ENCODE measurements around the gene MINDY3.

MINDY3 gene

DNA sequence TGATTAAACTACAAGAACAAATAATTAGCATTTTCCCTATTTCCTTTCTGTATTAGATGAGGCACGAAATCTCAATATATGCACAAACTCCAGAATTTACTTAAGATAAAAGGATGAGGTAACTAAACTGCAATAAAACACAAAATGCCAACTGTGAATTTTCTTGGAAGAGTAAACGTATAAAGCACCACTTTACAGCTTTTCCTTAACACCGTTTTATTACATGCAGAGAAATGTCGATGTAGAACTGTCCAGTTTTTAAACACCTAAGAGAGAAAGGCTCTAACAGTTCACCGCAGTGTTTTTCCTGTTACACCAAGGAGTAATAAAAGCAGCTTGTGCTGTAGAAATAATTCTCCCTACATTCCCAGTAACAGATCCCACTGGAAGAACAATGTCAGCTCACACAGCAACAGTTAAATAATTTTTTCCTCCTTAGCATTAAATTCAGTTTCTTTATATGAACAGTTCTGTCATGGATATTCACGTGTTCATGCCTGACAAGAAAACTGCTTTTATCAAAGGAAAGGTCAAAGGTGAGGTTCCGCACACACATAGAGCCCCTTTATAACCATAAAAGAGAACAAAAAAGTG lies 52.0 kb downstream of the MINDY3 start:
- no peak for DNase-seq (ENCODE audit: low read depth in 3 of 3, low spot score in 1 of 3)

DNA sequence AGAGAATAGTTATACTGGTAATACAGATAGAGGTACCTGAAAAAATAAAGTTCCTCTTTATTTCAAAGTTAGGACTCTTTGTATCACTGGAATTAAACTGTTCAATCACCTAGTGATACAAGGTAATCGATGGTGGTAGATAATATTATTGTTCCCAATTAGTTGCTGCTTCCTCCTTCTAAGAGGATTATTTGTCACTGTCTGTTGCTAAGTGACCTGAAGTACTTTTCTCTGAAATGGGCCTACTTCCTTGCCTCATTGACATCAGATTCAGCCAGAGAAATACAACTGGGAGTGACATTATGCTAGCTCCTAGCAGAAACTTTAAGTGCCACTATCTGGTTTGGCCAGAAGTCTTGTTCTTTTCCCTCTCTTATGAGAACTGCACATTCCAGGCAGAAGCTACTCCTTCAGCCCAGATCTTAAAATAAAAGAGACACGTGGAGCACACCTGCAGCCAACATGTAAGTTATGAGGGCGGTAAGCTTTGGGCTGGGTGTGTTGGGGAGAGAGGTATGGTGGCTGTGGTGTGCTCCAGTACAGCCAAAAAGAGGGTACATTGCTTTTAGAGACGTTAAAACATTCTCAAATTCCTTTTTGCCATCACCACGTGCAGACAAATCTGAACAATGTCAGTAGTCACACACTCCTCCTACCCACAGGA lies 54.8 kb downstream of the MINDY3 start:
- no peak for DNase-seq (ENCODE audit: low read depth in 3 of 3, low spot score in 1 of 3)

DNA sequence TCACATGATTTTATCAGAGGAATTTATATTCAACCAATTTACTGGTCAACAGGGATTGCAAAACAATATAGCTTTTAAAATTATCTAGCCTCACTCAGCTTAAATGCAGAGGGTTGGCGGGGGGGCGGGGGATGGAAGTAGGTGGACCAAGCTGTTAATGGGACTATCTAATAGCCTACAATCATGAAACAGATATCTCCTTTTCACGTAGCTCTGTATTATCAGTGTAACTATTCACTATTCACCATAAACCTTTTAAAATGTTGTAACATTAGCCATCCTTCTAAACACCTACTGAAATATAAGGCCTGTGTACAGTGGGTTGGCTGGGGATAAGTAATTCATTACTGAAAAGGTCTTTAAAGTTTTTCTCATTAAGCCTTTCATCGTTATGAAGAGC lies 56.2 kb downstream of the MINDY3 start:
- no peak for DNase-seq (ENCODE audit: low read depth in 3 of 3, low spot score in 1 of 3)

DNA sequence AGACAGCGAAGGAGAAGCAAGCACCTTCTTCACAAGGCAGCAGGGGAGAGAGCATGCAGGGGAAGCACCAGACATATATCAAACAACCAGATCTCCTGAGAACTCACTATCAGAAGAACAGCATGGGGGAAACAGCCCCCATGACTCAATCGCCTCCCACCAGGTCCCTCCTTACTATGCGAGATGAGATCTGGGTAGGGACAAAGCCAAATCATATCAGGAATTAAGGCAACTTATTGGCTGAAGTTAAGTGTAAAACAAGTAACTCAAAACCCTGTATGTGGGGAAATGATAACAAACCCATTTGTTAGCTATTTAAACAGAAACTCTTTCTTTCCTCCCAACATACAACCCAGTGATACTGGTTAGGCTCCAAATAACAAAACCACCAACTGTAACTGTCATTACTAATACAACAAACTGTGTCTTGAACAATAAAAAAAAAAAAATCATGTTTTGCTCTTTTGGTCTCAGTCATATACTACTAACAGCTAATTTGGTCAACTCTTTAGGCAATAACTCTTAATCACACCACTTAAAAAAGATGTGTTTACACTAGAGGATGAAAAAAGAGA lies 57.8 kb downstream of the MINDY3 start:
- DNase-seq (ENCODE audit: low read depth in 3 of 3, low spot score in 1 of 3), result no peak

DNA sequence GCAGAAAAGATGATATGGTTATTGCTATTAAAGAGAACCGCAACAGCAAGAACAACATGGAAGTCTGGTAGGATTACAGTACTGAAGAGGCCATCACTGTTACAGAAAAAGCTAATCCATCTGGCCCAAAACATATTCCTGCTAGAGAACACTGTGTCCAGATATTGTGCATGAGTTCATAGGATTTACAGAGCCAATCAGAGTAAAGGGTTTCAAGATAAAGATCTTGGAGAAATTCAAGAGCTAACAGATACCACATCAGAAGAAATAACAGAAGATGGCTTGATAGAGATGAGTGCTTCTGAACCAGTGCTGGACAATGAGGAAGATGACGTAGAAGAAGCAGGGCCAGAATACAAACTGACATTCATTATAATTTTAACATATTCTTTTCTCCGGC lies 58.7 kb downstream of the MINDY3 start:
- no peak for DNase-seq (ENCODE audit: low read depth in 3 of 3, low spot score in 1 of 3)

DNA sequence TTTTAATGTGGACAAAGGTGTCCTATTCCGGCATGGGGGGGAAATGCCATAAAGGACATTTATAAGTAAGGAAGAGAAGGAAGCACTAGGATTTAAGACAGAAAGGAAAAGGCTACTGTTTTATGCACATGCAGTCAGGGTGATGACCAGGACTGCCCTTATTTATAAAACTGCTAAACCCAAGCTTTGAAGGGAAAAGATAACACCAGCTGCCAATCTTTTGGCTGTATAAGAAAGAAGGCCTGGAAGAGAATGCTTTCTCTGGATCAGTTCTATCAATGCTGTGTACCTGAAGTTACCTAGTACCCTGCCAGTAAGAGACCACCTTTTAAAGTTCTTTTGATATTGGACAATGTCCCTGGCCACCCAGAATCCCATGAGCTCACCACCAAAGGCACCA lies 59.2 kb downstream of the MINDY3 start:
- no peak for DNase-seq (ENCODE audit: low read depth in 3 of 3, low spot score in 1 of 3)

DNA sequence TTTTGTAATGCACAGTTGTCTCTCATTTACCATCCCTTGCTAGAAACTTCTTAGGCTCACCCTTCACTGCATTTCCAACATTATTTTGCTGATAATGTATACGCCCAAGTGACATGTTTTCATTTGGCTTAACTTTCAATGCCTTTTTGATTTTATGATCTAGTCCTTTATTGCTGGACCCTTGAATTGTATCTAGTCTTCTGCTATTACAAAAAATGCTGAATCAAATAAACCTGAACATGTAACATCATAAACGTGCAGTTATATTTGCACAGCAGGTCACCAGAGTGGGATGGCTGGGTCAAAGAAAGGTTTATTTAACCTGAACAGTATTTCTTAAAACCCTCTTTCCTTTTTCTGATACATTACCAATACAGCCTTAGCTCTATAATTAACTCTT lies 63.0 kb downstream of the MINDY3 start:
- no peak for DNase-seq (ENCODE audit: low read depth in 3 of 3, low spot score in 1 of 3)

DNA sequence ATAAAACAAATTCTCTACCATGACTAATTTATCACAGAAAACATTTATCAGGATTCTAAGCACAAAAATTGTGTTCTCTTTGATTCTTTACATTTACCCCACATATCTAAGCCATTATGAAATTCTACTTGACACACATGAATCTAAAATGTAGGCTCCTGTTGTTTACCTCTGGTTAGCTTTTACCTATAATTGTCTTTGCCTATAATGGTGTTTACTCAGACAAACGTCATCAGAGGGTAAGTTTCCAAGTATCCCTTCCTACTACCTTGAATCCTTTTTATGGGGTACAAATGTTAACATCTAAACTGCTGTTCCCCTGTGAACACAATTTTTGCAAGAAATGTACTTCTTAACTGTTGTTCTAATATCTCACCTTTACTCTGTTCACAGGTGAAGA lies 63.5 kb downstream of the MINDY3 start:
- DNase-seq (ENCODE audit: low read depth in 3 of 3, low spot score in 1 of 3), result no peak

DNA sequence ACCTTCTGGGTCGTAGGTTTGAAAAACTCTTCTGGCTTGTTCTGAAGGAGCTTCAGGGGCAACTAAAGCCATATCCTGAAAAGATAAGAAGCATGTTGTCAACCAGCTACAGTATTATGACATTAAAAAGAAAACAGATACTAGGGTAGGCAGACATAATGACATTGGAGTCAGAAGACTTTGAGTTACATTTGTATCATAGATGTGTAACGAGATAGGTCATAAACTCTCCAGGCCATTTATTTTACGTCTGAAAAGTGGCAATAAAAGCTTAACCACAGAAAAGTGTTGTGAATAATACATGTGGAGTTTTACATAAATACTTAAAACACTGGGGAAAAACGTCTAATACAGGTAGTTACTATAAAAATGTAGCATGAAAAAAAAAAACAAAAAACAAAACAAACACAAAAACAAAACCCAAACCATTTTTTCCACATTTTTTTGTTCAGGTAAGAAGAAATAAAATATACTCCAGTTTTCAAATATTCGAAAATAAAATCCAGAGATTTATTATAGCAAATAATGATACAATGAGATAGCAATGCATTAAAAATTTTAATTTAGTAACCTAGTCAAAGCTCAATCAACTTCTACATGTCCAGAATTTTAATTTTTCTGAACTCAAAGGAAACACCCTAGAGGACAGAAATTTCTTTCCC lies 64.1 kb downstream of the MINDY3 start:
- DNase-seq (ENCODE audit: low read depth in 3 of 3, low spot score in 1 of 3), result no peak

DNA sequence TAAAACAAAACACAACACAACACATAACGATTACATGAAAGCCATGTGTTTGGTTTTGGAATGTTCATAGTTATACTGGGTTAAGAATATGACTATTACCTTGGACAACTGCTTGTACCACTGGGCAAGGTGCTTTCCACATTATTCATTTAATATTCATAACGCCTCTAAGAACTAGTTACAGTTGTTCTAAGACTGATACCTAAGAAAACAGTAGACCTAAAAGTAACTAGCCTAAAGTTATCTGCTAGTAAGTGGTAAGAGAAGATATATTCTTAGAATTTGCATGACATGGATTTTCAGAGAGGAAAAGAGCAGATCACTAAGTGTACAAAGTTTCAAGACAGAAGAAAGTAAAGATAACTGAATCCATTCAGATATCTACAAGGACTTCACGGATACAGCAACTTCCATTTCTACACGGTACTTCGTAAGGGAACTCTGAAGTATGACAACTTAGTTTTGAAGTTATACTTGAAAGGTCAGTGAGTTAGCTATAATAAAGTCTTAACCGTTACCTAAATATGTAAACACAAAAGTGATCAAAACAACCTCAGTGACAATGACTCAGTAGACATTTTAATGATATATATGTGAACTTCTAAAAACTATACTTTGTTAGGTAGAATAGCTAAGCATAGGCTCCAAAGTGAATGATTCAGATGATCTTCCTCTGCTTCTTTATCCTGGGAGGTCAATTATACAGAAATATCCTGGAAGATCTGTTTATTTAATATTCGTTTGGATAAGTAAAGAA lies 65.1 kb downstream of the MINDY3 start:
- DNase-seq (ENCODE audit: low read depth in 3 of 3, low spot score in 1 of 3), result no peak

DNA sequence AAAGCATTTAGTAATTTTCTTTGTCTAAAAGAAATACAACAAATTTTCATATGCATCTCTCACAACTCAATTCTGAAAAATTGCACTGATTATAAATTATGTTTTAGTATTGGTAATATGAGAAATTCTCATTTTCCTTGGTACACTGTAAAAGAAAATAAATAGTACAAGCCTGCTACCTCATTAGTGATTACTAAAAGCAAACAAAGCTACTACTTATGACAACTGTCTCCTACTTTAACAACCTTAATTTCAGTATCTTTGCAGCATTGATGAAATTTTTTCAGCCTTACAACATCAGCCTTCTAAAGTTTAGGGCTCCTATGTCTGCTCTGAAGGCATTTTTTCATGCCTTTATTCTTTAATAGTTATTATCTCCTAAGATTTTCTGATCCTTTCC lies 65.7 kb downstream of the MINDY3 start:
- DNase-seq (ENCODE audit: low read depth in 3 of 3, low spot score in 1 of 3), result no peak

DNA sequence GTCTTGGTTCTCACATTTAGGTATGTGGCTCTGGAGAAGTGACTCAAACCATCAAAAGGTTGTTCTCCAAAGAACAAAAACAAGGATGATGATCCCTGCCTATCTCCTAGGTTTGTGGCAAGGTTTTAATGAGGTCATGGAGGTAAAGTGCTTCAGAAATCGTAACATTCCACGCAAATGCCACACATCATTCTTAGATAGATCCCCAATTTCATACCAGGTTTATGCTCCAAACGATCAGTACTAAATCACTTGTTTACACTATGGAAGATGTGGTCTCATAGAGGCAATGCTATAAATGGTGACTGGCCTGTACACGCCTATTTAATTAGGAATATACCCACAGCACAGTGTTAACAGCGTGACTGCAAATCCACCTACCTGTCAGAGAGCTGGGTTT lies 66.6 kb downstream of the MINDY3 start:
- DNase-seq (ENCODE audit: low read depth in 3 of 3, low spot score in 1 of 3), result no peak

DNA sequence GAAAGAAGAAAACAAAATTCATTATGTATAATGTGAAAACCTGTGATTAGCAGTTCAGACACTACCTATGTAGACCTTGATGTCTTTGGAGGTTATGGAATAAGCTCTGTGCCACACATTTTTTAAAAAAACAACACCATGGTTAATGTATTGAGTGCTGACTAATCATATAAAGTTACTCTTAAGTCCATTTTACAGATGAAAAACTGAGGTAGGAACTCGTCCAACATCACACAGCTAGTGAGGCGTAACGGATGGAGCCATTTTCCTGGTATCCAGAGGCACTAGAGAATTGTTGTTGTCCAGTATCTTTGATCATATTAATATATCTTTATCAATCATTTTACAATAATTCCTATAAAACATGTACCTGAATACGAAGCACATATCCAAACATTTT lies 67.5 kb downstream of the MINDY3 start:
- no peak for DNase-seq (ENCODE audit: low read depth in 3 of 3, low spot score in 1 of 3)

DNA sequence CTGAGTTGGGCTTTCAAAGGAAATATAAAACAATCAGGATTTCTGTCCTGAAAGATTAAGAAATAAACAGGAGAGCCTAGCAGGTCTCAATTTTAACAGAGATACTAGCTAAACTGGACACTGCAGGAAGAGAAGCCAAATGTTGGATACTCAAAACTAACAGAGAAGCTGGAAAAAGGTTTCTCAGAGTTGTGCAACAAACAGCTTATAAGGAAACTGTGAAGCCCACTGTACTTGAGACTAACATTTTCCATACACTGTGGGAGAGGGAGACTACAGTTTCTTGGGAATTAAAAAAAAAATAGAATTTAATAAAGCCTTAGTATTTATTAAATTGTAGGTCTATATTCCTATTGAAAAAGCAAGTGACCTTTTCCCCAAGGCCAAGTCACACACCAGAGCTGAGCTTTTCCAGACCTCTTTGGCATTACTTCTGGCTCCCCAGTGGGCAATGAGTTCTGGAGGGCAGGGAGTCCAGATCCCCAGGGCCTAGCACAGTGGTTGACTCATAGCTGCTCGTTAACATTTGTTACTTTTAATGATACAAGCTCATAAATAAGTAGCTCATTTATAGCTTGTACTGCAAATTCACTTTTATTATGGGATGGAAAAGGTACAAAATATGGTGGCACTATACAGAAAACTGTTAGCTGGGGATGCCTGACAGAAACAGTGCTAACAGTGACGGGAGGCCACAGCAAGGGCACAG lies 68.3 kb downstream of the MINDY3 start:
- no peak for DNase-seq (ENCODE audit: low read depth in 3 of 3, low spot score in 1 of 3)

DNA sequence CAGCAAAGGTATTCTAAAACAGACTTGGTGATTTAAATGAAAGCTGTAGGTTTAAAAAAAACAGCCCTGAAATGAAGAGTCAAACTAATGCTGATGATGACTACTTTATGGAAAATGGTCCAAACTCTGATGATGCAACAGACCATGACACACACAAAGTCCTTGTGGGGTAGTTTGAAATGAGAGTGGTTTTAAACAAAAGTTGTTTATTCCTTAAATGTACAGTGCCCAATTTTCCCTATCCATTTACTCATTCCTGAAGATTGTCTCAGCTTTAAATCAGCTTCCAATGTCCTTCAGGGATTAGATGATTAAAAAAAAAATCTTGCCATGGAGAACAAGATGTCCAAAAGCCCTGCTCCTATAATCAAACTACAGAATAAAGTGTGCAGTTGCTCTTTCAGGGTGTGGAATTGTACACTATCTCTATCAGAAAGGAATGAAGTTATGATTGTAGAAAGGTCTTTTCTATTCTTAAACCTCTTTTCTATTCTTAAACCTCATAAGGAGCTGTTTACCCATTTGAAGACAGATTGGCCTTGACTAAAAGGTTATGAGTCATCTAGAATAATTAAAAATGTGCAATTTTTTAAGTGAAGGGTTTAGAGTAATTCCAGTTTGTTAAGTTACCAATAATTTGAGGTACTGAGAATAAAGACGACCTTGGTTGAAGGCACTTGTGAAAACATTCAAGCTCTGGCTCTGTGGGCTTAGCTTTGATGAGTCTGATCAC lies 70.3 kb downstream of the MINDY3 start:
- DNase-seq (ENCODE audit: low read depth in 3 of 3, low spot score in 1 of 3), result no peak

DNA sequence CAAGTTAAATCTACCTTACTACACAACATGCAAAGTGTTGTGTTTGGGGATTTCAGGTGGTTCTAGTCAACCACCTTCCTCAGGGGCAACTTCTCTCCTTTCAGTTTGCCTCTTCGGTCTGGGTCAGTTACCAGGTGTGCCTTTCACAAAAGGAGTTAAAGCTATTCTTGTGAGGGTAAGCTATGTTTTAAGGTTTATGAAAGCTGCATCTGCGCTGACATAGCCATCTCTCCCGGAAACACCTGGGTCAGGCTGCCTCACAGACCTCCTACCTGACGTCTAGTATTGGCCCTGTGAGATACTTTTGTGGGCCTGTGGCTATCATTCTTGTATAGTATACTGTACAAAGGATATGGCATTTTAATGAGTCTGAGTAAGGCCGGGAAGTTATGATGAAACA lies 72.9 kb downstream of the MINDY3 start:
- DNase-seq (ENCODE audit: low read depth in 3 of 3, low spot score in 1 of 3), result no peak

DNA sequence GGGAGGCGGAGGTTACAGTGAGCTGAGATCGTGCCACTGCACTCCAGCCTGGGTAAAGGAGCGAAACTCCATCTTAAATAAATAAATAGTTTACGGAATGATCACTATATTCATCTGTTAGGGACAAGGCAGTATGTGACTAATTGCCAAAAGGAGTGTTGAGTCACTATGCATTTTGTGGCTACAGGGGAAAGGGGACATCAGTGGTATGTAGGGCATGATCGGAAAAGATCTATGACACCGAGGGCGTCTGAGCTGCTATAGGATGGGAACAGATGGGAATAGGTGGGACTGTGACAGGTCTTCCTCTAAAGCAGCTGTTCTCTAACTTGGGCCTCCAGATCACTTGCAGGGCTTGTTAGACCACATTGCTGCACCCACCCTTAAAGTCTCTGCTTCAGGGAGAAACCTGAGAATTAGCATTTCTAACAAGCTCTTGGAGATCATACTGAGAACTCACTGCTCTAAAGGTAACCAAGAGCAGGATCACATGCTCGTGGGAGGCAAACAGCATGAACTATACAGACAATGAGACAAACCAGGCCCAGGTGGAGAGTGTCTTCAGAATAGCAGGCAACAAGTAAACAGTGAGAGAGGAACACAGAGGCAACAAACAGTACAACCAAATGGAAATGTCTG lies 75.5 kb downstream of the MINDY3 start:
- DNase-seq (ENCODE audit: low read depth in 3 of 3, low spot score in 1 of 3), result no peak

DNA sequence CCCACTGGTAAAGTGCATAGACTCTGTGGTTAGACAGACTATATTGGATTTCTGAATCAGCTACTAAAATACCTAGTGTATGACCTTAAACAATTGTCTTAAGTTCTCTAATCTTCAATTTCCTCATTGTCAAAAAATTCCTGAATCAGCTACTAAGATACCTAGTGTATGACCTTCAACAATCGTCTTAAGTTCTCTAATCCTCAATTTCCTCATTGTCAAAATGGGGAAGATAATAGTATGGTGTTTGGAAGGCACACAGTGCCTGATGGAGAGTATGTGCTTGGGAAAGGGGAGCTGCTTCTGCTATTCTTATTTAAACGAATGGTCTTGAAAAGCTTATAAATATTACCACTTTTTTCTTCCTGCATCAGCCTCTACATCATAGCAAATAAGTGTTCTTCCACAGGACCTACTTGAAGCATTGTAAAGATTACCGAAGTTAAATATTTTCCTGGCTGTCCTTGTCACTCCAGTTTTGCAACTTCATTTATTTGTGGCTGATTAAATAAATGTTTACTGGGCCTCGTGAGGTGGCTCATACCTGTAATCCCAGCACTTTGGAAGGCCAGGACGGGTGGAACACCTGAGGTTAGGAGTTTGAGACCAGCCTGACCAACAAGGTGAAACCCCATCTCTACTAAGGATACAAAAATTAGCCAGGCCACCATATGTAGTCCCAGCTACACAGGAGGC lies 76.2 kb downstream of the MINDY3 start:
- DNase-seq (ENCODE audit: low read depth in 3 of 3, low spot score in 1 of 3), result no peak

DNA sequence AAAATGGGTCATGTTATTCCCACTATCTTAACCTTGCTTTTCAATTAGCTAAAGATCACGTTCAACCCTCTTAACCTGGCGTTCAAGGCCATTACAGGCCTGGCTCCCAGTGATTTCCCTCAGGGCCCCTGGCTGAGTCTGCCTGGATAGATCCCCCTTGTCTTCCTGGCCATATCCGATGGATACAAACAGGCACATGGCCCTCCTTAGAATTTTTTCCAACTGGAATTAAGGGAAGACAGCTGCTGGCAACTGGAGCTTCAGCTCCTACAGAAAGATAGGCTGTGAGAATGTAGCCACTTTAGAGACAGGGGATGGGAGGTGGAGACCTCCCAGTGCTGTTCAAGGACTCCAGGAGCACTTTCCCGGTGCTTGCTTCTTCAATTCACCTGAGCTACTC lies 77.5 kb downstream of the MINDY3 start:
- DNase-seq (ENCODE audit: low read depth in 3 of 3, low spot score in 1 of 3), result no peak

Data from stimulated activated CD4-positive, alpha-beta T cell treated with anti-CD3 and anti-CD28 coated beads, TNF-alpha, amount 100 ng/mL, for 1 hour (primary cell).